Measurements from ENCODE around the gene OXSR1.

OXSR1 gene

GRCh38 chr3:38204599-38205471 is 39.5 kb downstream of the OXSR1 start:
- Mint-ChIP-seq H3K36me3 (peaks cover 27% of the 10 kb centered on the region), H3K4me1 (ENCODE audit: low read depth) (peaks cover 47% of the 10 kb centered on the region), H3K27me3 (no peaks in the 10 kb centered on the region), H3K9me3 (ENCODE audit: low read depth) (no peaks in the 10 kb centered on the region), H3K27ac (peak overlapping the region; percentile 37), H3K4me3 (no peak overlapping the region)

GRCh38 chr3:38205472-38205805 is 40.1 kb downstream of the OXSR1 start:
- Mint-ChIP-seq H3K4me3 (no peak overlapping the region), H3K4me1 (ENCODE audit: low read depth) (peaks cover 53% of the 10 kb centered on the region), H3K27me3 (no peaks in the 10 kb centered on the region), H3K27ac (peak overlapping the region; percentile 37), H3K36me3 (peaks cover 27% of the 10 kb centered on the region), H3K9me3 (ENCODE audit: low read depth) (no peaks in the 10 kb centered on the region)

GRCh38 chr3:38207254-38208003 is 42.1 kb downstream of the OXSR1 start:
- Mint-ChIP-seq H3K4me3 (no peak overlapping the region), H3K36me3 (peaks cover 19% of the 10 kb centered on the region), H3K27ac (no peak overlapping the region), H3K4me1 (ENCODE audit: low read depth) (peaks cover 64% of the 10 kb centered on the region), H3K9me3 (ENCODE audit: low read depth) (no peaks in the 10 kb centered on the region), H3K27me3 (no peaks in the 10 kb centered on the region)

- H3K27me3 Mint-ChIP-seq: no peaks in the 10 kb centered on the region
- no peak overlapping the region for H3K4me3 Mint-ChIP-seq
- H3K27ac Mint-ChIP-seq: peak overlapping the region; percentile 50
- H3K36me3 Mint-ChIP-seq: peaks cover 16% of the 10 kb centered on the region
- peaks cover 59% of the 10 kb centered on the region for H3K4me1 Mint-ChIP-seq (ENCODE audit: low read depth)
- H3K9me3 Mint-ChIP-seq (ENCODE audit: low read depth): no peaks in the 10 kb centered on the region
These were observed 44.9 kb downstream of the OXSR1 start for GRCh38 chr3:38210141-38210757.

- no peak overlapping the region for H3K27ac Mint-ChIP-seq
- H3K9me3 Mint-ChIP-seq (ENCODE audit: low read depth): no peaks in the 10 kb centered on the region
- H3K27me3 Mint-ChIP-seq: no peaks in the 10 kb centered on the region
- peaks cover 45% of the 10 kb centered on the region for H3K4me1 Mint-ChIP-seq (ENCODE audit: low read depth)
- peaks cover 20% of the 10 kb centered on the region for H3K36me3 Mint-ChIP-seq
- no peak overlapping the region for H3K4me3 Mint-ChIP-seq
These were observed 46.8 kb downstream of the OXSR1 start for GRCh38 chr3:38212141-38212540.

GRCh38 chr3:38214560-38214959 is 49.2 kb downstream of the OXSR1 start:
- Mint-ChIP-seq H3K27ac (no peak overlapping the region), H3K36me3 (peaks cover 15% of the 10 kb centered on the region), H3K27me3 (no peaks in the 10 kb centered on the region), H3K4me1 (ENCODE audit: low read depth) (peaks cover 31% of the 10 kb centered on the region), H3K9me3 (ENCODE audit: low read depth) (no peaks in the 10 kb centered on the region), H3K4me3 (no peak overlapping the region)

GRCh38 chr3:38219609-38220197 is 54.4 kb downstream of the OXSR1 start:
- Mint-ChIP-seq H3K36me3 (peaks cover 16% of the 10 kb centered on the region), H3K27me3 (no peaks in the 10 kb centered on the region), H3K9me3 (ENCODE audit: low read depth) (no peaks in the 10 kb centered on the region), H3K4me3 (no peak overlapping the region), H3K27ac (no peak overlapping the region), H3K4me1 (ENCODE audit: low read depth) (peaks cover 3% of the 10 kb centered on the region)

GRCh38 chr3:38221005-38221404 is 55.7 kb downstream of the OXSR1 start:
- peaks cover 5% of the 10 kb centered on the region for H3K4me1 Mint-ChIP-seq (ENCODE audit: low read depth)
- H3K27me3 Mint-ChIP-seq: no peaks in the 10 kb centered on the region
- H3K27ac Mint-ChIP-seq: no peak overlapping the region
- no peaks in the 10 kb centered on the region for H3K9me3 Mint-ChIP-seq (ENCODE audit: low read depth)
- H3K36me3 Mint-ChIP-seq: peaks cover 17% of the 10 kb centered on the region
- H3K4me3 Mint-ChIP-seq: no peak overlapping the region

GRCh38 chr3:38222032-38222634 is 56.8 kb downstream of the OXSR1 start:
- Mint-ChIP-seq H3K27ac (no peak overlapping the region), H3K27me3 (no peaks in the 10 kb centered on the region), H3K4me1 (ENCODE audit: low read depth) (peaks cover 6% of the 10 kb centered on the region), H3K36me3 (peaks cover 16% of the 10 kb centered on the region), H3K4me3 (no peak overlapping the region), H3K9me3 (ENCODE audit: low read depth) (no peaks in the 10 kb centered on the region)

GRCh38 chr3:38224357-38224756 is 59.0 kb downstream of the OXSR1 start:
- no peak overlapping the region for H3K4me3 Mint-ChIP-seq
- H3K4me1 Mint-ChIP-seq (ENCODE audit: low read depth): peaks cover 6% of the 10 kb centered on the region
- H3K36me3 Mint-ChIP-seq: peaks cover 19% of the 10 kb centered on the region
- H3K27ac Mint-ChIP-seq: no peak overlapping the region
- no peaks in the 10 kb centered on the region for H3K9me3 Mint-ChIP-seq (ENCODE audit: low read depth)
- H3K27me3 Mint-ChIP-seq: no peaks in the 10 kb centered on the region

- no peak overlapping the region for H3K4me3 Mint-ChIP-seq
- no peaks in the 10 kb centered on the region for H3K9me3 Mint-ChIP-seq (ENCODE audit: low read depth)
- H3K27me3 Mint-ChIP-seq: no peaks in the 10 kb centered on the region
- peaks cover 3% of the 10 kb centered on the region for H3K4me1 Mint-ChIP-seq (ENCODE audit: low read depth)
- H3K27ac Mint-ChIP-seq: no peak overlapping the region
- peaks cover 30% of the 10 kb centered on the region for H3K36me3 Mint-ChIP-seq
These were observed 60.9 kb downstream of the OXSR1 start for GRCh38 chr3:38226273-38226672.

GRCh38 chr3:38227989-38228388 is 62.7 kb downstream of the OXSR1 start:
- Mint-ChIP-seq H3K4me3 (no peak overlapping the region), H3K27ac (no peak overlapping the region), H3K9me3 (ENCODE audit: low read depth) (no peaks in the 10 kb centered on the region), H3K27me3 (no peaks in the 10 kb centered on the region), H3K36me3 (peaks cover 32% of the 10 kb centered on the region), H3K4me1 (ENCODE audit: low read depth) (peaks cover 3% of the 10 kb centered on the region)

- Mint-ChIP-seq H3K4me3 (no peak overlapping the region), H3K27me3 (no peaks in the 10 kb centered on the region), H3K9me3 (ENCODE audit: low read depth) (no peaks in the 10 kb centered on the region), H3K36me3 (peaks cover 37% of the 10 kb centered on the region), H3K4me1 (ENCODE audit: low read depth) (peaks cover 3% of the 10 kb centered on the region), H3K27ac (no peak overlapping the region)
These were observed 63.7 kb downstream of the OXSR1 start for GRCh38 chr3:38229036-38229435.

GRCh38 chr3:38232701-38233100 is 67.4 kb downstream of the OXSR1 start:
- Mint-ChIP-seq H3K27ac (no peak overlapping the region), H3K36me3 (peaks cover 54% of the 10 kb centered on the region)

More at GRCh38 chr3:38232701-38233100, 67.4 kb downstream of the OXSR1 start:
- Mint-ChIP-seq H3K9me3 (ENCODE audit: low read depth) (peaks cover 17% of the 10 kb centered on the region), H3K4me1 (ENCODE audit: low read depth) (no peaks in the 10 kb centered on the region), H3K4me3 (no peak overlapping the region), H3K27me3 (no peaks in the 10 kb centered on the region)
